SK-N-SH treated with all-trans-retinoic acid at 6 μM for 48 hours (cell line): ENCODE results near the gene ZFP90.

ENCODE experiments used
- ARNTL ChIP-seq: fragments of 450-650 bp; formaldehyde crosslinking; IDR thresholded peaks from 2 replicates; pipeline ENCODE4 v1.5.0; 2020; ENCODE audit warnings: low read depth, mild to moderate bottlenecking, moderate library complexity, borderline replicate concordance
- CSDC2 ChIP-seq: fragments of 250-450 bp; sonication (Bioruptor Pico); IDR thresholded peaks from 2 replicates; pipeline ENCODE4 v1.5.0; 2020; ENCODE audit warnings: mild to moderate bottlenecking, moderate library complexity
- PPARA ChIP-seq: fragments of 250-450 bp; sonication (Bioruptor Pico); IDR thresholded peaks from 2 replicates; pipeline ENCODE4 v1.5.0; 2020; ENCODE audit warnings: mild to moderate bottlenecking, borderline replicate concordance
- TCF4 ChIP-seq: fragments of 250-450 bp; sonication (Bioruptor Pico); IDR thresholded peaks from 2 replicates; pipeline ENCODE4 v1.8.0; 2021; ENCODE audit warnings: mild to moderate bottlenecking, moderate library complexity, borderline replicate concordance
- ZFP3 ChIP-seq: fragments of 250-450 bp; sonication (Bioruptor Pico); IDR thresholded peaks from 2 replicates; pipeline ENCODE4 v1.5.0; 2020; ENCODE audit warnings: mild to moderate bottlenecking, moderate library complexity
- ZFP30 ChIP-seq: fragments of 450-650 bp; formaldehyde crosslinking; IDR thresholded peaks from 2 replicates; pipeline ENCODE4 v1.5.0; 2022; ENCODE audit warnings: mild to moderate bottlenecking, moderate library complexity
- TF ChIP-seq, protein P1 (sequence below): fragments of 250-450 bp; sonication (Bioruptor Pico); IDR thresholded peaks from 2 replicates; pipeline ENCODE4 v1.8.0; 2020; ENCODE audit warnings: mild to moderate bottlenecking, moderate library complexity, borderline replicate concordance
- TF ChIP-seq, protein P2 (sequence below): fragments of 250-450 bp; sonication (Bioruptor Pico); IDR thresholded peaks from 2 replicates; pipeline ENCODE4 v1.5.1; 2020; ENCODE audit warnings: low read depth, mild to moderate bottlenecking, moderate library complexity

DNA sequence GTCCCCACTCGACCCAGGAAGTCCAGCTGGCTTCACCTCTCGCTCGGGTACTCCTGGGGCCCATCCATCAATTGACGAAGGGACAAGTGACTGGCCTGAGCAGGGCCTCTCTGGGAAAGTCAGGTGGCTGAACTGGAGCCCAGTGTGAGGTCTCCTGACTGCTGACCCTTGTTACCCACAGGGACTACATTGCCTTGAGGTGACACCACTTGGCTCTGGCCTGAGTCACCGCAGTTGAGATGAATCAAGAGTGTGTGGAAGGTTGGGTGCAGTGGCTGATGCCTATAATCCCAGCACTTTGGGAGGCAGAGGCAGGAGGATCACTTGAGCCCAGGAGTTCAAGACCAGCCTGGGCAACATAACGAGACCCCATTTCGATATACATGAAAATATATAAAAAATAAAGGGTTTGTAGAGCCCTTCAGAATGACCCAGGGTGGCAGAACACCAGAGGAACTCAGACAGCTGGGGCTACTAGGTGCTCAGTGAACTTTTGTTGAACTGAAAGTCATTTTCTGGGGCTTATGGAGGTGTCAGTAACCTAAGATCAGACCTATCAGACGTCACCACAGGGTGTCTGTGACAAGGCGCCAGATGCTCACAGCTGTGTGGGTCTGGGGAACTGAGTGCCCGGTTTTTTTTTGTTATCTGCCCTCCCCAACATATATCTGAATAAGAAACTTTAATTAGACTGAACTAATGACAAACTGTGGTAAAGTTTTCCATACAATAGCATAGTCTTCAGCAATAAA is 14.8 kb upstream of the ZFP90 start:
- no peak for TF ChIP-seq TCF4 (CRISPR knock-in tag)
- no peak for TF ChIP-seq PPARA (CRISPR knock-in tag)
- no peak for TF ChIP-seq CSDC2
- no peak for TF ChIP-seq ZFP30 (CRISPR knock-in tag)
- TF ChIP-seq ZFP3 (CRISPR knock-in tag): no peak
- TF ChIP-seq, protein P1, sequence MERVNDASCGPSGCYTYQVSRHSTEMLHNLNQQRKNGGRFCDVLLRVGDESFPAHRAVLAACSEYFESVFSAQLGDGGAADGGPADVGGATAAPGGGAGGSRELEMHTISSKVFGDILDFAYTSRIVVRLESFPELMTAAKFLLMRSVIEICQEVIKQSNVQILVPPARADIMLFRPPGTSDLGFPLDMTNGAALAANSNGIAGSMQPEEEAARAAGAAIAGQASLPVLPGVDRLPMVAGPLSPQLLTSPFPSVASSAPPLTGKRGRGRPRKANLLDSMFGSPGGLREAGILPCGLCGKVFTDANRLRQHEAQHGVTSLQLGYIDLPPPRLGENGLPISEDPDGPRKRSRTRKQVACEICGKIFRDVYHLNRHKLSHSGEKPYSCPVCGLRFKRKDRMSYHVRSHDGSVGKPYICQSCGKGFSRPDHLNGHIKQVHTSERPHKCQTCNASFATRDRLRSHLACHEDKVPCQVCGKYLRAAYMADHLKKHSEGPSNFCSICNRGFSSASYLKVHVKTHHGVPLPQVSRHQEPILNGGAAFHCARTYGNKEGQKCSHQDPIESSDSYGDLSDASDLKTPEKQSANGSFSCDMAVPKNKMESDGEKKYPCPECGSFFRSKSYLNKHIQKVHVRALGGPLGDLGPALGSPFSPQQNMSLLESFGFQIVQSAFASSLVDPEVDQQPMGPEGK (CRISPR knock-in tag): no peak
- TF ChIP-seq, protein P2, sequence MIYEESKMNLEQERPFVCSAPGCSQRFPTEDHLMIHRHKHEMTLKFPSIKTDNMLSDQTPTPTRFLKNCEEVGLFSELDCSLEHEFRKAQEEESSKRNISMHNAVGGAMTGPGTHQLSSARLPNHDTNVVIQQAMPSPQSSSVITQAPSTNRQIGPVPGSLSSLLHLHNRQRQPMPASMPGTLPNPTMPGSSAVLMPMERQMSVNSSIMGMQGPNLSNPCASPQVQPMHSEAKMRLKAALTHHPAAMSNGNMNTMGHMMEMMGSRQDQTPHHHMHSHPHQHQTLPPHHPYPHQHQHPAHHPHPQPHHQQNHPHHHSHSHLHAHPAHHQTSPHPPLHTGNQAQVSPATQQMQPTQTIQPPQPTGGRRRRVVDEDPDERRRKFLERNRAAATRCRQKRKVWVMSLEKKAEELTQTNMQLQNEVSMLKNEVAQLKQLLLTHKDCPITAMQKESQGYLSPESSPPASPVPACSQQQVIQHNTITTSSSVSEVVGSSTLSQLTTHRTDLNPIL (CRISPR knock-in tag): no peak
- TF ChIP-seq ARNTL (CRISPR knock-in tag): no peak
